NCI-H146 treated with DMSO at 0.1 percent for 48 hours (cell line): Measurements from ENCODE around the gene UBE3B.

Experiments used
- DNase-seq: peaks from one replicate; lab custom pipeline; 2025; ENCODE audit not compliant: unreplicated experiment; lab: John Stamatoyannopoulos, UW

UBE3B gene

DNA sequence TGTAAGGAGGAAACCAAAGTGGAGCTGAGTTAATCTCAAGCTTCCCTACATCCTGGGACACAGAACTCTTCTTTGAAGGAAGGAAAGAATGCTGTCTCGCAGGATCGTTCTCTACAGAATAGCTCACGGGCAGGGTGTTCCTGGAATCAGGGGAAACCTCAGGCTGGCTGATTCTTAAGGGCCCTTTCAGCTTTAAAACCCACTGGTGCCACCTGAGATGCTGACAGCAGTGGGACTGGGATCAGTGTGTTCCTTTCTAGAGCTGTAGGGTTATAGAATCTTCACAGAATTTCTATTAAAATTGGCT, 47.8 kb downstream of the UBE3B start:
- no peak for DNase-seq

DNA sequence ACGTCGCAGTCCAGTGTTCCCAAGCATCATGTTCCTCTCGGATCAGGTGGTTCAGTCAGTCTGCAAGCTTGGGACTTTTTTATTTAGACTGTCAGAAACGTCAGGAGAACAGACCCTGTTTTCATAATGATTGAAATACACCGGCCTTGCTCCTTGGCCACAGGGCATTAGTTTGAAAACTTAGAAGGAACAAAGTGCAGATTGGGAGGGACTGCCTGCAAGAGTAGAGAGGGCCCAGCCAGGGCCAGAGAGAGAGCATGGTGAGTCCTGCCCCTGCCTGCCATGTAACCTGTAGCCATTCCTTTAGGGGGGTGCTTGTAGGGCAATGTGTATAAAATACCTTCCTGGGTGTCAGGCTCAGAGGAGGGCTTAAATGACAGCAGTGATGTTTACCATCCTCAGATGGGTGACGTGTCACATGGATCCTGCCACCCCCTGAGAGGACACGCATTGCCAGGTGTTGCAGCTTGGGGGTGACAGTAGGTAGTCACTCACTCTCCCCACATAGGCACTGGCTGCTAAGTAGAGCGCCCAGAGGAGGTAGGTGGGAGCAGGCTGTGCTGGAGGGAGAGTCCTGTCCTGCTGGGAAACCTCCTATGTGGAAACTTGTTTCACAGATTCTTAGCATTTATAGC, 50.2 kb downstream of the UBE3B start:
- DNase-seq = no peak

- DNase-seq = no peak
Measured at GRCh38 chr12:109529691-109530640, 52.5 kb downstream of the UBE3B start.

DNA sequence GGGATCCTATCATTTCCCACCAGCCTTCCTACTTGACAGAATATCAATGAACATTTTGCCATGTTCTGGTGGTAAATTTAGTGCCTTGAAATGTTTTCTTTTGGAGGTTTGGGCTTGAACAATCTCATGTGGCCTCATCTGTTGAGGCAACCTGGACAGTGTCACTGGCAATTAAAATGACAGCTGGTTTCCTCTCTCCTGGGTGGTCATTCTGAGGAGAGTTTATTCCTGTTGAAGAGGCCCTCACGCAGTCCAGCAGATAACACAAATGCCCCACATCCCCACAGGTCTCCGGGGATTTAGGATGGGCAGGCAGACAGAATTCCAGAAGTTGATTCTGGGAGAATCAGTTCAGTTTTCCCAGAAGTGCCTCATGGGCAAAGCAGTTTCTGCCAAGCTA, 54.0 kb downstream of the UBE3B start:
- no peak for DNase-seq

DNA sequence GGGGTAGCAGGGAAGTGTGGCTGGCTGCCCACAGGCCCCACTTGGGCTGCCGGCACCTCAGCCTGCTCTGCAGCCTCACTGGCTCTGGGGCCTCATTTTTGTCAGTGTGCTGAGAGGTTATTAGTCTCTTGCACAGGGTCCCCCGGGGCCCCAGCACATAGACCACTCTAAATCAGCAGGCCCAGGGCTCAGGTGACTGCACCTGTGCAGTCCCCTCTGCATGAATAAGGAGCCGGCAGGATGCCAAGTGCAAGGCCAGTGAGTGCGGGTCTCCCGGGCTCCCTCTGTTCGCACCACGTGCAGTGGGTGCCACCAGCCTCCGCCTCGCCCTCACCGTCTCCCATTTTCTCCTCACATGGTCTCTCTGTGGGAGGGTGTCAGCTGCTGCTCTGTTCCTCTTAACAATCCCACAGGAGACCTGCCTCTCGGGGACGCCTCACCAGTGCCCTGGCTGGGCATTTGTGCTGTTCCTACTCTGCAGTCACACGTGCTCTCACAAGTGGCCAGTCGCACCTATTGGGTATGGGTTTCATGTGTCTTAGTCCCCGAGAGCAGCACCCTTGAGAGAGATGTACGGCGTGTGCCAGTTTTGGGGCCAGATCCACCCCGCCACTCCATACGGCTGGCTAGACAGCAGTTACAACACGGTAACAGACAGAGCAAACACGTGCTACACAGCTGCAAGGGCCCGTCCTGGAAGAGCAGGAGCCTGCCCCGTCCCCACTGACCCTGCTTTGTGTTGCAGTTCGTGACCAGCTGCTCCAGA, 55.5 kb downstream of the UBE3B start:
- DNase-seq = no peak

GRCh38 chr12:109533487-109533740, 56.0 kb downstream of the UBE3B start:
- no peak for DNase-seq

- DNase-seq = no peak
Measured at GRCh38 chr12:109534456-109534855, 57.0 kb downstream of the UBE3B start.

DNA sequence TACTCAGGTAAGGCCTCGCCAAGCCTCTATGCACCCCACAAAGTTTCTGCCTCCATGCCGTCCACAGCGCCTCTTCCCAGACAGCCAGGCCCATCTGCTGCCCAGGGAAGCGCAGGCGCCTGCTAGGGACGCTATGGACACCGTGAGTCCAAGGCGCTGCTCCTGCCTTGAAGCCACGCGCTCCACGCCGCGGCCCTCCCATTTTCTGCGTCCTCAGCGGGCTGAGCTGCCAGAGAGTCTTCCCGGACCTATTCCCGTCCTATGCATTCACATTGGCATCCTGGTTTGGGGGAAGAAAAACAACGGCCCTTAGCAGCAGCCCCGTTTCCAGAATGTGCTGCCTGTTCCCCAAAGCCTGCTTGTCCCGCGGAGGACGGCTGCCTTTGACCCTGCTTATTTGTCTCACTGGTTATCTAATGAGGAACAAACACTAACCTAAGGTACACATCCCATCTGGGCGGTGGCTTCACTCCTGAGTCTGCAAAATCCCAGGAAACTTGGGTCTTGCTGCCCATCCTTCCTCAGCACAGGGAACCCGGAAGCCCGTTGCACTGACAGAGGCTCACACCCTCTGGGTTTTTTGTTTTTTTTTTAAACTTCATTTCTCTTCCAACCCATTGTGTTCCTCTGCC, 57.9 kb downstream of the UBE3B start:
- DNase-seq = no peak

DNA sequence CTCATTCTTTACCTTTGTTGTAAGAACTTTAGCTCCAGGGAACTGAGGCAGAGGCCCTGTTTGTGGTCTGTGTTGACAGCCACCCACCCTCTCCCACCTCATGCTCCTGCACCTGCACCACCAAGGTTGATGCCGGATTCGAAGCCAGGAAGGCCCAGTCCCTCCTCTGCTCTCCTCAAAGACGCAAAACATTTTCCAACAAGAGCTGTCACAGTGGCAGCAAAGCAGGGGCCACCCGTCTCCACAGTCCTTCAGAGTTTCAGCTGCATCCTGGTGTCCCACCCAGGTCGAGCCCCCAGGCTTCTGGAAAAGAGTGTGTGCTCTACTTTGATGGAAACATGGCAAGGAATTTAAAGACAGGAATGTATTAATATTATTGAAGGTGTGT, 58.4 kb downstream of the UBE3B start:
- DNase-seq = no peak

DNA sequence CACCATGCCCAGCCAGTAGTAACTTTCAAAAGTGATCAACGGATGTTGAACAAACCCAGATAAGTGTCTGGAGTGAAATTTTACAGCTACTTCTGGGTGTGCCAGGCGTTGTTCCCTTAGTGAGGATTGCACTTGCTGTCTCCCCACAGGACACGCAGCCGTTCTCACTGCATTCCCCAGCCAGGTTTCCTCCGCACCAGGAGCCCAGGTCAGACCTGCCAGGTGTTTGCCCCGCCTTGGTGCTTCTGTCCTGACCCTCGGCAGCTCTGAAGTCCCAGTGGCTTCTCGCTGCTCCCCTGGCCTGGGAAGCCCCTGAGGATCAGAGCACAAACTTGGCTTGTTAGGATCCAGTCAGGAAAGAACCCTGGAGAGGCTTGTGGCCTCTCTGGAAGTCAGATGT, 59.7 kb downstream of the UBE3B start:
- no peak for DNase-seq

- DNase-seq = no peak
Measured at GRCh38 chr12:109538191-109538863, 60.9 kb downstream of the UBE3B start.

GRCh38 chr12:109539508-109539907, 62.1 kb downstream of the UBE3B start:
- no peak for DNase-seq

DNA sequence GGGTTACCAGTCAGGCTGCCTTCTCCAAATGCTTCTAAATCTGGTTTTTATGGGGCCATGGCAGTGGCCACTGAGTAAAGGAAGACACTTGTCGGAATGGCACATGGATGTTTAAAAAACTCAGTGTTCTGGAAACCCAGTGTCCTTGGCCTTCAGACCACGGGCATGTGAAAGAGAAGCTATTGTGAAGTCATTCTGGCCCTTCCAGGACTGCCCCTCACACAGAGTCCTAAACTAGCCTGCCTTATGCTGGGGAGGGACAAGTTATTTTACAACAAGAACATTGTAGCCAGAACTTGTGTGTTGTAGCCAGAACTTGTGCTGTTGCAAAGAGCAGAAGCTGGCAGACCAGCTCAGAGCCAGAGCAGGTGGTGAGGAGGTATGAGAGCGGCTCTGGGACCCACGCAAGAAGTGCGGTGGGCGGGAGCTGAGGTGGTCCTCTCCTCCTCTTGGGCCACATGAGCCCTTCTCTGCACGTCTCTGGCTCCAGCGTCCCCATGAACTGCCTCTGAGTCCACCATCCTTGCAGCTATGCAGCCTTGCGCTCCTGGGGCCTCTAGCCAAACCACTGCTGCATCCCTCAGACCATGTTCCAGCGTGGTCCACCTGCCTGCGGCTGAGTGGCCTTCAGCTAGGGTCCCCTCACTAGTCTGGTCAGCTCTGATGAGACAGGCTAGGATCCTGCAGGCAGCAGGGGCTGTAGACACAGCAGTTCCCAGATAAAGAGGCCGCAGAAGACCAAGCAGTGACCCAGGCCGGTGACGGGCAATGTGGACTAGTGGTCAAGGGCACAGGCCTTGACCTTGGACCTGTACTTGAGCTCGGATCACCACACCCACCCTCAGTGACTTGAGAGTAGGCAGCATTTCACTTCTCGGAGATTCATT, 63.3 kb downstream of the UBE3B start:
- DNase-seq = no peak

DNA sequence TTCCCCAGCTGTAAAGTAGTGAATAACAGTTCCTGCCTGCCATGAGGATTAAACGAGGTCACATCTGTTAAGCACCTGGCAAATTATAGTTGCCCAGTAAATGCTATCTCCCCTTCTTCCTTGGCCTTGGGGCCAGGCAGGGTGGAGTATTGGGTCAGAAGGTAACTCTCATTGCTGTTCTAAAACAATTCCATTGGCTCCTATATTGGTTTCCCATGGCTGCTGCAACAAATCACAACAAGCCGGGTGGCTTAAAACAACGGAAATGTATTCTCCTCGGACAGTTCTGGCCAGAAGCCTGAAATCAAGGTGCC, 63.9 kb downstream of the UBE3B start:
- DNase-seq = no peak

DNA sequence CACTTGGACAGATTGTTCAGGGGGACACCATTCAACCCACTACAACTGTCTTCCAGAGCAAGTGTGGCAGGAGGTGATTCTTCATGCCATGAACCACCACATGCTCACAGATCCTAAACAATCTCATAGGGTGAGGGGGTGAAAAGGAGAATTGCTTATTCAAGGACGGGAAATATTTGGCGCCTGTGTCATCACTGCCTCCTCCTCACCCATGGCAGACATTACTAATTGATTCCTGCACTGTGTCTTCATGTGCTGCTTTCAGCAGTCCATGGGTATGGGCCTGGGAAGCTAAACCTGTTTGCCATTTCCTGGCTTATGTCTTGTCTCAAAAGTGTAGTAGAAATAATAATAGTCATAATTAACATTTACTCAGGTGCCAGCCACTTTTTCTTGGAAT, 64.6 kb downstream of the UBE3B start:
- no peak for DNase-seq

DNA sequence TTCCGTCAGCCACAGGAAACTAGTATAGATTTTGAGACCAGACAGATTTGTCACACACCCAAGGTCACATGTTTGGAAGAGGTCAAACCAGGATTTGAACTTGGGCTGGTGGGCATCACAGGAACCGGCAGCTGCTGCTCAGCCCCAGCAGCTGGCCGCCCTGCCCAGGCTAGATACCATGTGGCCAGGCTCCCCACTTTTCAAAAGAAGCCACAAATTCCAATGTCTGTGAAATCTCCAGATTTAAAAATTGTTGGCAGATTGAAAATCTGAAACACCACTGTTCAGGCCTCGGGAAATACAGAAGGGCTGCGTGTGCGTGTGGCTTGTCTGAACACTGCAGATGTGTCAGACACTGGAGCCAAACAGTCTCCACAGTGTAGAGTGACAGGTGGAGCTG, 65.4 kb downstream of the UBE3B start:
- no peak for DNase-seq

- no peak for DNase-seq
Measured at GRCh38 chr12:109544955-109545531, 67.6 kb downstream of the UBE3B start.

GRCh38 chr12:109545826-109546225, 68.4 kb downstream of the UBE3B start:
- no peak for DNase-seq

- no peak for DNase-seq
Measured at GRCh38 chr12:109547286-109547685, 69.9 kb downstream of the UBE3B start.

DNA sequence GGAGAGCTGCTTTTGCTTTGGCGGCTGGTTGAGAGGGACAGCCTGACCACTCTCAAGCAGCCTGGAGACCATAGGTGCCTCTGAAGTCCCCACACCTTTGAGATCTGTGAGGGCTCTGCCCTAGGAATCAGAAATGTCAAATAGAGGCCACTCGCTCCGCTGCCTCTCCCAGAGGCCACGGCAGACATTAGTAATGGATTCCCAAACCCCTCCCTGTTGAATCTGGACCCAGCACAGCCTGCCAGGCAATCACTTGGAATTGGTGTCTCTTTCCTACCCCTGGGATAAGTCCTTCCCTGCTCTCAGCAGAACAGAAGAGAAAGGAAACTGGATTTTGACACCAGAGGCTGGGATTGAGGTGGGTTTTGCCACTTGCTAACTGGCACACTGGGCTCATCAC, 70.8 kb downstream of the UBE3B start:
- no peak for DNase-seq
